ENCODE measurements around the gene CARD6. TPM values are rescaled to one million over a fixed set of nuclear protein-coding genes. Genes with fewer than 3 reads are reported as not detected.

The CARD6 gene
- total and polyA plus RNA-seq, 4 donors: 1.6 to 3.2 (median 2.1) TPM

GRCh38 chr5:40829748-40830533, 11.2 kb upstream of the CARD6 start (continued):
- TF ChIP-seq GABPA (IDR thresholded peaks at IDR 0.05 in 1 of 2, conservative IDR thresholded peaks at IDR 0.05 in 1 of 2) (no peak), HNF4A (conservative IDR thresholded peaks at IDR 0.05) (no peak), TAF1 (conservative IDR thresholded peaks at IDR 0.05) (no peak), HNF4G (IDR thresholded peaks at IDR 0.05) (no peak)

DNA sequence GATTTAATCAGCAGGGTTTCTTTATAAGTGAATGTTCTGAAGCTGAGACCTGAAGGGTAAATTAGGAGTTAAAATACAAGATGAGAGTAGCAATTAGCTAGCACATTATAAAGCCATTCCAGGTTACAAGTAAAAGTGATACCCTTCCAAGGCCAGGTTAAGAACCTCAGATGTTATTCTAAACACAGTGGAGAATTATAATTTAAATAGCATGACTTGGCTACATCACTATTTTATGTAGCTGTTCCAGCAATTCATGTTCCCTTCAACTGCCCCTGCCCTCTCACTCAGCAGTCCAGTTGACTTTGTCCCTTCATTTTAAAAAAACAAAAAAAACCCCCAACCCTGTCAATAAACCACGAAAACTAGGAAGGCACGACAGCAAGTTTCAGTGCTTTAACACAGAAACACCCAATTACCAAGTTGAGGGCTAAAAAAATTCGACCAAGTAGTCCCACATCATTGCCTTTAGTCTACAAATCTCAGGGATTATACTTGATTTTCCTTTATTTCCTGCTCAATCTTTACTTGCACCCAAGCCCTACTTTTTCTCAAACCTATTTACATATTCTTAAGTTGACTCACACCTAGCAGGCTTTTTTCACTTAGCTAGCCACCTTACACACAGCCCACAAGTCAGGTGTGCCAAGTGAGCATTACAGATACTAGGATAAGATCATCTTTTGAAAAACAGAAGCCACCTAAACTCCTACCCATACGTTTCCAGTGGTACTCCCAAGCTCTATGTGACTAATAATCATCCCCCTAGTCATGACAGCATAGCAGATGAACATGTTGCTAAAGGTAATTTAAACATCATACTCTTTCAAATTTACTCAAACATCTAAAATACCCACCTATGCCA, 9.6 kb upstream of the CARD6 start:
- Histone ChIP-seq H3K9ac (ENCODE audit: low read depth in 1 of 2, low read length in 2 of 2) (no peak overlapping the region), H3K27ac (ENCODE audit: low read depth in 1 of 2, low read length in 2 of 2) (no peak overlapping the region), H3K27me3 (ENCODE audit: control insufficient read depth in 4 of 4, insufficient read depth in 4 of 4, low read length in 3 of 4) (no peaks in the 10 kb centered on the region), H3K4me1 (ENCODE audit: control insufficient read depth in 4 of 4, insufficient read depth in 4 of 4, low read length in 3 of 4) (peaks cover 0 to 20% (median 10%) of the 10 kb centered on the region in 4 donors), H3K36me3 (ENCODE audit: control insufficient read depth in 4 of 4, insufficient read depth in 3 of 4, low read depth in 1 of 4, low read length in 3 of 4) (peaks cover 19 to 67% (median 58%) of the 10 kb centered on the region in 4 donors), H3K9me3 (ENCODE audit: control insufficient read depth in 4 of 4, low read length in 3 of 4) (no peaks in the 10 kb centered on the region), H3K4me3 (ENCODE audit: low read depth in 1 of 3, low read length in 3 of 3) (no peak overlapping the region)
- DNase-seq (ENCODE audit: low spot score): no peak
- TF ChIP-seq RXRA (IDR thresholded peaks at IDR 0.05) (no peak), ATF3 (IDR thresholded peaks at IDR 0.05) (no peak)
- TF ChIP-seq, protein P1, sequence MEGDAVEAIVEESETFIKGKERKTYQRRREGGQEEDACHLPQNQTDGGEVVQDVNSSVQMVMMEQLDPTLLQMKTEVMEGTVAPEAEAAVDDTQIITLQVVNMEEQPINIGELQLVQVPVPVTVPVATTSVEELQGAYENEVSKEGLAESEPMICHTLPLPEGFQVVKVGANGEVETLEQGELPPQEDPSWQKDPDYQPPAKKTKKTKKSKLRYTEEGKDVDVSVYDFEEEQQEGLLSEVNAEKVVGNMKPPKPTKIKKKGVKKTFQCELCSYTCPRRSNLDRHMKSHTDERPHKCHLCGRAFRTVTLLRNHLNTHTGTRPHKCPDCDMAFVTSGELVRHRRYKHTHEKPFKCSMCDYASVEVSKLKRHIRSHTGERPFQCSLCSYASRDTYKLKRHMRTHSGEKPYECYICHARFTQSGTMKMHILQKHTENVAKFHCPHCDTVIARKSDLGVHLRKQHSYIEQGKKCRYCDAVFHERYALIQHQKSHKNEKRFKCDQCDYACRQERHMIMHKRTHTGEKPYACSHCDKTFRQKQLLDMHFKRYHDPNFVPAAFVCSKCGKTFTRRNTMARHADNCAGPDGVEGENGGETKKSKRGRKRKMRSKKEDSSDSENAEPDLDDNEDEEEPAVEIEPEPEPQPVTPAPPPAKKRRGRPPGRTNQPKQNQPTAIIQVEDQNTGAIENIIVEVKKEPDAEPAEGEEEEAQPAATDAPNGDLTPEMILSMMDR (IDR thresholded peaks at IDR 0.05; ENCODE audit: low read depth, low read length, missing input control): no peak
- WGBS: 71% methylated on average over 4 of the region's 4 CpGs

DNA sequence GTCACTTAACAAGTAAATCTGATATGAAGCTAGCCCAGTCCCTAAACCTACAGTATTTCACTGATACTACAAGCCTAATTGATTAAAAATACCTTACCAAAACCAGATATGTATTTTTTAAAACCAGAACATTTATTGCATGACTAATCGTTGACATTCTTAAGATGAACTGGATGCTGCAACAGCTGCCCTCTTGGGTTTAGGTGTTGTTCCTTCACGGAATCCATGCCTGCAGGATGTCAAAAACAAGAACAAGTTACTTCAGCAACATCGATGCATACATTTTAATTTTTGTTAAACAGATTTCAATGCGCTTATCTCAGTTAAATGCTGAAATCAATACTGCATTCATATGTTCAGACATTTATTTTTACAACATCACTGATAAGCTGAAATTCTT, 8.8 kb upstream of the CARD6 start:
- H3K27me3 ChIP-seq (ENCODE audit: control insufficient read depth in 4 of 4, insufficient read depth in 4 of 4, low read length in 3 of 4): no peaks in the 10 kb centered on the region
- H3K27ac ChIP-seq (ENCODE audit: low read depth in 1 of 2, low read length in 2 of 2): no peak overlapping the region
- DNase-seq (ENCODE audit: low spot score): no peak
- peaks cover 0 to 20% (median 10%) of the 10 kb centered on the region in 4 donors for H3K4me1 ChIP-seq (ENCODE audit: control insufficient read depth in 4 of 4, insufficient read depth in 4 of 4, low read length in 3 of 4)
- peaks cover 13 to 61% (median 53%) of the 10 kb centered on the region in 4 donors for H3K36me3 ChIP-seq (ENCODE audit: control insufficient read depth in 4 of 4, insufficient read depth in 3 of 4, low read depth in 1 of 4, low read length in 3 of 4)
- WGBS: 84% methylated on average over 4 of the region's 4 CpGs
- H3K4me3 ChIP-seq (ENCODE audit: low read depth in 1 of 3, low read length in 3 of 3): no peak overlapping the region
- no peak overlapping the region for H3K9ac ChIP-seq (ENCODE audit: low read depth in 1 of 2, low read length in 2 of 2)
- no peaks in the 10 kb centered on the region for H3K9me3 ChIP-seq (ENCODE audit: control insufficient read depth in 4 of 4, low read length in 3 of 4)
- no peak for TF ChIP-seq TAF1 (conservative IDR thresholded peaks at IDR 0.05)
- TF ChIP-seq ZBTB33 (IDR thresholded peaks at IDR 0.05): no peak
- TF ChIP-seq GABPA (IDR thresholded peaks at IDR 0.05 in 1 of 2, conservative IDR thresholded peaks at IDR 0.05 in 1 of 2): no peak
- TF ChIP-seq YY1 (IDR thresholded peaks at IDR 0.05): no peak
- TF ChIP-seq, protein P2, sequence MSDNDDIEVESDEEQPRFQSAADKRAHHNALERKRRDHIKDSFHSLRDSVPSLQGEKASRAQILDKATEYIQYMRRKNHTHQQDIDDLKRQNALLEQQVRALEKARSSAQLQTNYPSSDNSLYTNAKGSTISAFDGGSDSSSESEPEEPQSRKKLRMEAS (IDR thresholded peaks at IDR 0.05): no peak
- no peak for TF ChIP-seq NR2F2 (IDR thresholded peaks at IDR 0.05)
- no peak for TF ChIP-seq EGR1 (IDR thresholded peaks at IDR 0.05; ENCODE audit: low read depth in 2 of 2)
- no peak for TF ChIP-seq HNF4G (IDR thresholded peaks at IDR 0.05)
- TF ChIP-seq FOXA2 (IDR thresholded peaks at IDR 0.05): no peak
- no peak for TF ChIP-seq ATF3 (IDR thresholded peaks at IDR 0.05)
- TF ChIP-seq, protein P1 (IDR thresholded peaks at IDR 0.05; ENCODE audit: low read depth, low read length, missing input control): no peak
- TF ChIP-seq FOXA1 (IDR thresholded peaks at IDR 0.05): no peak
- no peak for TF ChIP-seq JUND (IDR thresholded peaks at IDR 0.05)
- no peak for TF ChIP-seq RAD21 (IDR thresholded peaks at IDR 0.05)
- TF ChIP-seq, protein P3, sequence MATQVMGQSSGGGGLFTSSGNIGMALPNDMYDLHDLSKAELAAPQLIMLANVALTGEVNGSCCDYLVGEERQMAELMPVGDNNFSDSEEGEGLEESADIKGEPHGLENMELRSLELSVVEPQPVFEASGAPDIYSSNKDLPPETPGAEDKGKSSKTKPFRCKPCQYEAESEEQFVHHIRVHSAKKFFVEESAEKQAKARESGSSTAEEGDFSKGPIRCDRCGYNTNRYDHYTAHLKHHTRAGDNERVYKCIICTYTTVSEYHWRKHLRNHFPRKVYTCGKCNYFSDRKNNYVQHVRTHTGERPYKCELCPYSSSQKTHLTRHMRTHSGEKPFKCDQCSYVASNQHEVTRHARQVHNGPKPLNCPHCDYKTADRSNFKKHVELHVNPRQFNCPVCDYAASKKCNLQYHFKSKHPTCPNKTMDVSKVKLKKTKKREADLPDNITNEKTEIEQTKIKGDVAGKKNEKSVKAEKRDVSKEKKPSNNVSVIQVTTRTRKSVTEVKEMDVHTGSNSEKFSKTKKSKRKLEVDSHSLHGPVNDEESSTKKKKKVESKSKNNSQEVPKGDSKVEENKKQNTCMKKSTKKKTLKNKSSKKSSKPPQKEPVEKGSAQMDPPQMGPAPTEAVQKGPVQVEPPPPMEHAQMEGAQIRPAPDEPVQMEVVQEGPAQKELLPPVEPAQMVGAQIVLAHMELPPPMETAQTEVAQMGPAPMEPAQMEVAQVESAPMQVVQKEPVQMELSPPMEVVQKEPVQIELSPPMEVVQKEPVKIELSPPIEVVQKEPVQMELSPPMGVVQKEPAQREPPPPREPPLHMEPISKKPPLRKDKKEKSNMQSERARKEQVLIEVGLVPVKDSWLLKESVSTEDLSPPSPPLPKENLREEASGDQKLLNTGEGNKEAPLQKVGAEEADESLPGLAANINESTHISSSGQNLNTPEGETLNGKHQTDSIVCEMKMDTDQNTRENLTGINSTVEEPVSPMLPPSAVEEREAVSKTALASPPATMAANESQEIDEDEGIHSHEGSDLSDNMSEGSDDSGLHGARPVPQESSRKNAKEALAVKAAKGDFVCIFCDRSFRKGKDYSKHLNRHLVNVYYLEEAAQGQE (IDR thresholded peaks at IDR 0.05): no peak
- no peak for TF ChIP-seq RXRA (IDR thresholded peaks at IDR 0.05)
